ENCODE data around the gene STMN3.

- no peak for TF ChIP-seq CTCF (IDR thresholded peaks at IDR 0.05)
- TF ChIP-seq POLR2A (IDR thresholded peaks at IDR 0.05) = no peak
These were observed at the start of gene STMN3 for GRCh38 chr20:63653041-63653973.

Measured in lower leg skin (tissue), 3 donors.